Keratinocyte (primary cell): Measurements from ENCODE around the gene STK33. TPM values are rescaled to one million over a fixed set of nuclear protein-coding genes. Genes with fewer than 3 reads are reported as not detected.

Experiments
- DNase-seq: peaks from one replicate; pipeline ENCODE4 v3.0.0-alpha.2; 2011; ENCODE audit warnings: low read depth, missing footprints, low spot score
- FAIRE-seq: peaks from 2 replicates; lab custom pipeline; 2011; peaks lifted over from hg19 to GRCh38; lab: Jason Lieb, UNC
- H2AFZ ChIP-seq: 2 replicates; pipeline ENCODE4 v1.6.0; 2012; ENCODE audit warnings: low read length, control low read depth, inconsistent platforms; ENCODE audit not compliant: control insufficient read depth
- H3K27ac ChIP-seq: 2 replicates; pipeline ENCODE4 v1.5.1; 2011; ENCODE audit warnings: low read length; ENCODE audit not compliant: control insufficient read depth, insufficient read depth
- H3K27me3 ChIP-seq: 3 replicates; pipeline ENCODE4 v1.6.0; 2011; ENCODE audit warnings: low read length; ENCODE audit not compliant: control insufficient read depth, insufficient read depth; ENCODE audit errors: extremely low read depth
- H3K36me3 ChIP-seq, 2 experiments: 2 replicates in 1 of 2; 3 replicates in 1 of 2; pipeline ENCODE4 v1.5.1; 2011; ENCODE audit warnings: low read length in 2 of 2, mild to moderate bottlenecking in 1 of 2; ENCODE audit not compliant: control insufficient read depth in 2 of 2, insufficient read depth in 2 of 2; ENCODE audit errors: extremely low read depth in 1 of 2
- H3K4me1 ChIP-seq: 3 replicates; pipeline ENCODE4 v1.5.1; 2011; ENCODE audit warnings: low read length; ENCODE audit not compliant: control insufficient read depth, insufficient read depth; ENCODE audit errors: extremely low read depth
- H3K4me2 ChIP-seq: 3 replicates; pipeline ENCODE4 v1.6.0; 2011; ENCODE audit warnings: low read depth, low read length; ENCODE audit not compliant: control insufficient read depth, insufficient read depth; ENCODE audit errors: extremely low read depth
- H3K4me3 ChIP-seq, 3 experiments: fragments of 200-600 bp in 1 of 3; sonication (generic) in 1 of 3; 2 replicates in 2 of 3; 3 replicates in 1 of 3; pipeline ENCODE4 v1.5.1; 2011 to 2016; ENCODE audit warnings: low read length in 3 of 3, mild to moderate bottlenecking in 3 of 3, control low read depth in 2 of 3, inconsistent platforms in 1 of 3, low read depth in 1 of 3, mixed read lengths in 1 of 3, mixed run types in 1 of 3, moderate library complexity in 1 of 3; ENCODE audit not compliant: control insufficient read depth in 2 of 3, insufficient read depth in 2 of 3; ENCODE audit errors: extremely low read depth in 1 of 3
- H3K79me2 ChIP-seq: 2 replicates; pipeline ENCODE4 v1.6.0; 2012; ENCODE audit warnings: low read length; ENCODE audit not compliant: control insufficient read depth, insufficient read depth
- H3K9ac ChIP-seq: 3 replicates; pipeline ENCODE4 v1.6.0; 2011; ENCODE audit warnings: low read length; ENCODE audit not compliant: control insufficient read depth, insufficient read depth; ENCODE audit errors: extremely low read depth
- H3K9me1 ChIP-seq: 3 replicates; pipeline ENCODE4 v1.6.0; 2011; ENCODE audit warnings: low read length; ENCODE audit not compliant: control insufficient read depth, insufficient read depth; ENCODE audit errors: extremely low read depth
- H3K9me3 ChIP-seq: 2 replicates; pipeline ENCODE4 v1.5.1; 2012; ENCODE audit warnings: low read depth, low read length; ENCODE audit not compliant: control insufficient read depth
- H4K20me1 ChIP-seq: 3 replicates; pipeline ENCODE4 v1.6.0; 2011; ENCODE audit warnings: low read length; ENCODE audit not compliant: control insufficient read depth, insufficient read depth; ENCODE audit errors: extremely low read depth
- CTCF ChIP-seq, 3 experiments: IDR thresholded peaks in 1 of 3; conservative IDR thresholded peaks in 1 of 3; optimal IDR thresholded peaks in 1 of 3; 2 replicates in 2 of 3; 3 replicates in 1 of 3; pipeline versions ENCODE3 to v1.5.1; 2011; ENCODE audit warnings: low read length in 3 of 3, mild to moderate bottlenecking in 3 of 3, moderate library complexity in 2 of 3, control low read depth in 1 of 3, inconsistent platforms in 1 of 3; ENCODE audit not compliant: insufficient read depth in 2 of 3; ENCODE audit errors: extremely low read depth in 1 of 3
- EZH2 ChIP-seq: IDR thresholded peaks from one replicate; pipeline ENCODE4 v1.6.1; 2012; ENCODE audit warnings: inconsistent platforms, mild to moderate bottlenecking, low read length, moderate library complexity
- dilution Hi-C: fragments of 300-500 bp; cut with MboI; formaldehyde crosslinking; loops from one replicate; pipeline ENCODE4 v1.7.0; 2020; ENCODE audit warnings: low sequenced_read_pairs; ENCODE audit not compliant: extremely low pct_ligation_motif_present
- polyA plus RNA-seq, 5 experiments: library from polyadenylated mRNA; depleted of rRNA in 3 of 5; stranded (reverse) in 3 of 5; stranded (forward) in 1 of 5; unstranded in 1 of 5; fragments of >200 nt; gene quantifications; 1 replicate in 1 of 5; 2 replicates in 3 of 5; 3 replicates in 1 of 5; pipeline versions ENCODE4 v1.2.1 to v1.2.3, GENCODE V29; 2011 to 2012; ENCODE audit warnings: missing spikeins in 2 of 5, low read depth in 1 of 5, low replicate concordance in 1 of 5

The STK33 gene
- polyA plus RNA-seq, 1 donor (not counting 4 experiments of a cell fraction or from before 2014, with no cell fraction given): 0.05 TPM

GRCh38 chr11:8386134-8386864, 207.7 kb downstream of the STK33 start:
- no peak overlapping the region for H3K27ac ChIP-seq
- H3K9me1 ChIP-seq: no peaks in the 10 kb centered on the region
- H3K79me2 ChIP-seq: no peaks in the 10 kb centered on the region
- no peaks in the 10 kb centered on the region for H3K27me3 ChIP-seq
- no peaks in the 10 kb centered on the region for H3K36me3 ChIP-seq
- H3K4me3 ChIP-seq: no peak overlapping the region
- no peaks in the 10 kb centered on the region for H4K20me1 ChIP-seq
- FAIRE-seq (no peak), DNase-seq (no peak)
- no peaks in the 10 kb centered on the region for H3K4me1 ChIP-seq
- TF ChIP-seq EZH2: no peak
- no peak for TF ChIP-seq CTCF (optimal IDR thresholded peaks at IDR 0.05 in 1 of 3, IDR thresholded peaks at IDR 0.05 in 1 of 3, conservative IDR thresholded peaks at IDR 0.05 in 1 of 3; ENCODE audit: extremely low read depth in 1 of 3, insufficient read depth in 2 of 3, low read length in 3 of 3)
- no peak overlapping the region for H3K9ac ChIP-seq
- H3K9me3 ChIP-seq: no peaks in the 10 kb centered on the region
- H3K4me2 ChIP-seq: no peak overlapping the region
- dilution Hi-C loops: no loop called here
- H2AFZ ChIP-seq: no peak overlapping the region

- no peaks in the 10 kb centered on the region for H3K36me3 ChIP-seq
- no peaks in the 10 kb centered on the region for H4K20me1 ChIP-seq
- H3K4me3 ChIP-seq: no peak overlapping the region
- no peaks in the 10 kb centered on the region for H3K9me3 ChIP-seq
- DNase-seq (no peak), FAIRE-seq (no peak)
- no peaks in the 10 kb centered on the region for H3K79me2 ChIP-seq
- H2AFZ ChIP-seq: no peak overlapping the region
- H3K4me2 ChIP-seq: no peak overlapping the region
- no peaks in the 10 kb centered on the region for H3K4me1 ChIP-seq
- H3K9me1 ChIP-seq: no peaks in the 10 kb centered on the region
- dilution Hi-C loops: no loop called here
- no peaks in the 10 kb centered on the region for H3K27me3 ChIP-seq
- H3K27ac ChIP-seq: no peak overlapping the region
- H3K9ac ChIP-seq: no peak overlapping the region
- TF ChIP-seq CTCF (optimal IDR thresholded peaks at IDR 0.05 in 1 of 3, IDR thresholded peaks at IDR 0.05 in 1 of 3, conservative IDR thresholded peaks at IDR 0.05 in 1 of 3; ENCODE audit: extremely low read depth in 1 of 3, insufficient read depth in 2 of 3, low read length in 3 of 3): no peak
- no peak for TF ChIP-seq EZH2
Observed at GRCh38 chr11:8384199-8384821, 209.7 kb downstream of the STK33 start.
